HG03432 (cell line): ENCODE data around the gene PLB1.
A peak's percentile ranks its signal among the peaks of the same experiment; 100 is the strongest.
"Not testable (repeated sequence)": the region's sequence is repeated elsewhere in the genome, so short reads cannot be mapped to it uniquely, and the experiment has no call there.

Experiments used
- ATAC-seq: cut with Tn5 transposase; IDR thresholded peaks from one replicate; pipeline ENCODE4 v1.9.1; 2021; ENCODE audit warnings: mild to moderate bottlenecking, moderate library complexity; ENCODE audit not compliant: unreplicated experiment

The PLB1 gene

DNA sequence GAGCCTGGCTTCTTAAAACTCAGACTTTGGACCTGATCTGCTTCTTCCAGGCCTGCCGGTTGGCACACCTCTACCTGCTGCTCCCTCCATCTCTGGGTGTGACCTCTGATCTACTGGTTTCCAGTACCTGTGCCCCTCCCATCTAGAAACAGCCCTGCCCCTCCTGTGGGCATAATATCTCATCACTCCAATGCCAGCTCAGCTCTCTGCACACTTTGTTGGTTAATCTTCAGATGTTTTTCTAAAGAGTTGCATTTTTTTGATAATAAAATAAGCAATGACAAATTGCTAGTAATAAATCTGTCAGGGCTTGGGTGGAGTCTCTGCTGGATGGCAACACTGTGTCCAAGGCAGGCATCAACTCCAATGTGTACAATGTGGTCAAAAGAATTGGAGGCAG, 166.2 kb downstream of the PLB1 start:
- no peak for ATAC-seq

DNA sequence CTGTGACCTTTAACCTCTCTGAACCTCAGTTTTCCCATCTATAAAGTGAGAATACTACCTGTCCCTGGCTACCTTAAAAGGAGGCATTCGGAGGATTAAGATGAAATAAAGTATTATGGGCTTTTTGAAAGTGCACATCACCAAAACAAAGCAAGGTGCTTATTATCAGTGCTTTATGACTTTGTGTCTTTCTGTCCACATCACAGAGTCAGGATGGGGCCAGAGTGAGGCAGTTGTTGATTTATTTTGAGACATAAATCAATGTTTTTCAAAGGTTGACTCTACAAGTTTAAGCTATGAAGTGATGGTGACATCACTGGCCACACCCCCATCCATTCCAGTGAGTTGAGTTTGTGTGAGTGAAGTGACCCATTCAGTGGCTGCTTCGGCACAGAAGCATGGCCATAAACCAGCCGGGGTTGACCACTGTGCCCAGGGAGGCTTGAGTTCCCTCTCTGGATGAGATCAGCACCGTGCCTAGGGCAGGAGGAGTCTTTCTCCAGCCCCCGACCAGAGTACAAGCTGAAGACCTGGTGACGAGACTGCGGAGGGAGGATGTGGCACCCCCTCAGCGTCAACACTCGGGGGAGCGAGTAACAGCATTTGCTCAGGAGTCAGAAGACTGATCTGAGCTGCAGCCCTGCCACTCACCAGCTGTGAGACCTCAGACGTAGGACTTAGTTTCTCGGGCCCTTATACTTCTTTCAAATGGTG, 166.8 kb downstream of the PLB1 start:
- no peak for ATAC-seq

DNA sequence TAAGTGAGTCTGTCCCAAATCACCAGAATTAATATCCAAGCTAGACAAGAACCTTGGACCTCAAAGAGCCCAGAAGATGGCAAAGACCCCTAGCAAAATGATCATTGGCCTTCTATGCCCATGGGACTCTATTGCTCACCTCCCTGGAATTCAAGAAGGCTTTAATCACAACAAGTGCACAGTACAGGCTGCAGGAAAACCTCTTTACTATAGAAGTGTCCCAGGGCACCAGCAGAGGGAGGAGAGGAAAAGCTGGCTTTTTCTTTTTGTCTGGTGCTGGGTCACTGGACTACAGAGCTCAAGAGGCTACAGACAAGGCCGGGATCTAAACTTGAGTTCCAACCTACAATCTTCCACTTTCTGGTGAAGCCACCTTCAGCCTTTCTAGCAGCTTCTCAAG, 167.5 kb downstream of the PLB1 start:
- ATAC-seq: no peak

DNA sequence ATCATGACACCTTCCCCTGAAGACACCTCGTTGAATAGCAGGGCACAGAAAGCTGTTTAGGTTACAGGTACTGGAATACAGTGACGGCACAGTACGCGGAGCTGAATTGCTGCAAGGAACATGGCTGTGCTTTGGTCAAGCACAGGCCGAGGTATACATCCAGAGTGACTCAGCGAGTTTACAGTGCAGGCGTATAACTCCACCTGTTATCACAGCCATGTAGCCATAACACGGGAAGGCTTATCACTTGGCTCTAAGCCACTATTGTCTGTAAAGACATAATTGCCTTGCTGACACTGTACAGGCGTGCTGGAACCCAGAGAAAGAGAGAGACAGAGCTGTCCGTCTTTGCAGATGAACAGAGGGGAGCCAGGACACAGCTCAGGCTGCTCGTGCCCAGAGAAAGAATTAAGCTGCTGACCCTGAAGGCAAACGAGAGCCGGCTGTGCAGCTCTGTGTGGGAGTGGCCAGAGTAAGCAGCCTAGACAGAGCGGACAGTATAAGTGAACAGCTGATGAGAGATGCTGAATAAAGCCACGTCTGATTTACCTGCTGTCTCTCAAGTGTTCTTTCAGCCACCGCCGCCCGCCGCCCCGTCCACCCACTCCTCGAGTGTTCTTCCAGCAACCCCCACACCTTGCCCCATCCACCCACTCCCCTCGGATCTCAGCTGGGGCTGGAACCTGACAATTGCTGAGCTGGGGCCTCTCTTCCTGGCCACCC, 168.4 kb downstream of the PLB1 start:
- no peak for ATAC-seq

DNA sequence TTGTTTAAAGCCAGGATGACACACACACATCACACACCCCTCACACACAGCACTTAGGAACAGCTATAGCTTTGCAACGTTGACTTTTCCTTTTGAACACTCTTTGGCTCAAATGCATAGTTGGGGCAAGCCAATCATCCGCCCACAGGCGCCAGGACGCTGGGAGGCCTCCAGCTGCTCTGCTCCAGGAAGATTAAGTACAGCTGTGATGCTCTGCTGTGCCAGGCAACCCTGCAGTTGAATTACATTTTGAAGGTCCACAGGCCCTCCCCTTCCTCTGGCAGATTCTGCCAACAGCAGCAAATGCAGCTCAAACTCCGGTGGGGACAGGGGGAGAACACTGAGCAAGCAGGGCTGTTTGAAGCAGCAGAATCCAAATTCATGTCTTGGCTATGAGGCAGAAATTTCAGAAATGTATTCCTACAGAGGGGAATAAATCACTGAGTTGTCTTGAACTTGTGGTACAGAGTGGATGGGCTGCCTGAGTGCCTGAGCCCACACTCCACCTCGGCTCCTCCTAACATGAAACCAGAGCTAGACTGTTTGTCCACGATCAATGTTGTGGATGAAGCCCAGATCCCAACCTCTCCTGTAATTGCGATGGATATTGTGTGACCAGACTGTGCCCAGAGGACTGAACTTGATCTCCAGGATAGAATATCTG, 169.3 kb downstream of the PLB1 start:
- ATAC-seq: no peak

DNA sequence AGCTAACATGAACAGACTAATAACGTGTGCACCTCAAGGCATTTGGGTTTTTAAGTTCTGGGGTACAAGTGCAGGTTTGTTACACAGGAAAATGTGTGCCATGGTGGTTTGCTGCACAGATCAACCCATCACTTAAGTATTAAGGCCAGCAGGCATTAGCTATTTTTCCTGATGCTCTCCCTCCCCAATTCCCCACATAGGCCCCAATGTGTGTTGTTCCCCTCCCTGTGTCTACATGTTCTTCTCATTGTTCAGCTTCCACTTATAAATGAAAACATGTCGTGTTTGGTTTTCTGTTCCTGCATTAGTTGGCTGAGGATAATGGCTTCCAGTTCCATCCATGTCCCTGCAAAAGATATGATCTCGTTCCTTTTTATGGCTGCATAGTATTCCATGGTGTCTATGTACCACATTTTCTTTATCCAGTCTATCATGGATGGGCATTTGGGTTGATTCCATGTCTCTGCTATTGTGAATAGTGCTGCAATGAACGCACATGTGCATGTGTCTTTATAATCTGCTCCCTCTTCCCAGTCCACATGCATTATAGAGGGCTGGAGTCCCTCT, 170.0 kb downstream of the PLB1 start:
- not testable (repeated sequence) for ATAC-seq

DNA sequence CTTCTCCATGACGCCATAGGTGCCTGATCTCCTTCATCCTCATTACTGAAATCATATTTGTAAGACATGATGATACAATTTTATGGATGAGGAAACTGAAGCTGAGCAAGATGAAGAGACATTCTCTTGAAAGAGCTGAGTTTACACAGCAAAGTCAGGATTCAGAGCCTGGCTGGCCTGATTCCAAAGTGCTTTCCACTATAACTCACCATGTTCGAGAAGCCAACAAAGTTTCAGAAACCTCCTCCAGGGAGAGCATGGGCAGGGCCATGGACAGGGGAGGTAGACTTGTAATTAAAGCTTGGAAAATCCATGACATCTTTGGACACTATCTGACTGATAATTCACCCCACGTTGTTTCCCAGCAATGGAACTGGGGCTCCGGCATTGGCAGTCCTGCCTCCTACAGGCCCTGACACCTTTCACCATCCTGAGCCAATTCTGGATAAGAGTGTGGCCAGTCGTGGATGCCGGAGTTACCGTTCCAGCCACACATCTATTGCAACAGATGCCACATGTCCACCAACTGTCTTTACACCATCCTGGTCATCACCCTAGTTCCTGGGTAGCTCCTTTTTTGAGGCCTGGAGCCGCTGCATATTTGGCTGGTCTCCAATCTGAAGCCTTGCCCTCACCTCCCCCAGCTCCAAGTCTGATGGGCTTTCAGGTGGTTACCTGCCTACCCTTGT, 170.8 kb downstream of the PLB1 start:
- ATAC-seq: no peak

DNA sequence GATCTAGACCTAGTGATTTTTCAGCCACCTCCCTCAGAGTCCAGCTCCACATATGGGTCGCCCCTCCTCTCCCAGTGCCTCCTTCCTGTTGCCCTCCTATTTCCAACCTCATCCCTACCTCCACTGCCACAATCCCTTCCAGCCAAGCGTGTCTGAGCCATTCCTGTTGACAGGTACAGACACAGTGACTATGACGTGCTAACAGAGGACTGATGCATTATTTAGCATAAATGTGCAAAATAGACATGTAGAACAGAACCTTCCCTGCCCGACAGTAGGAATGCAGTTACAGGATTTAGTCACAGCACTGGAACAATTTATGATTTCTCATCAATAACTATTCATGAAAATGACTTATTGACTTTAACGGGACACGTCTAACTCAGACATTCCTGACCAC, 171.4 kb downstream of the PLB1 start:
- ATAC-seq: no peak

DNA sequence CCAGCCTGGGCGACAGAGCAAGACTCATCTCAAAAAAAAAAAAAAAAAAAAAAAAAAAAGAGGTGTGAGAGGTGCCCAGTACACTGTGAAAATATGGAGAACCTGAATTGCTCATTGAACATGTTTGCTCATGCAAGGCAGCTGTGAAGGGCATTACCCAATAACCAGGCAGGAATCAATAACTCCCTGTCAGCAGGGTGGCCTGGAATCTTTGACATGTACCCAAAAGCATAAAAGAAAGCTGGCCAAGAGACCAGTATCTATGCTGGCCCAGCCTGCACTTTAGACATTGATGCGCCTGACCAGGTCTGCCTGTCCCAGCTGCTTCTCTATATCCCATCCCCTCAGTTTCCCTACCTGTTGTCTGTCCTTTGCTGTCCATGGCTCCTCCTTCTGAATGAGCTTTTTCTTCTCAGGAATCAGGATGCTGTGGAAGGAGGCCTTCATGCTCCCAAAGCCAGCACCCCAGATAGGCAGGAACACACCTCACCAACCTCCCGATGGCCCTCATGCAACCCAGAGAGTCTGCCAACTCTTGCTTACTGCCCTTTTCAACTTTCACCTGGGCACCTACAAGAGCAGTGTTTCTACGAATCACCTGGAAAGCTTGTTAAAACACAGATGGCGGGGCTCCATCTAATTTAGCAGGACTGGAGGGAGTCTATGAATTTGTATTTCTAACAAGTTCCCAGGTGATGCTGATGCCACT, 172.4 kb downstream of the PLB1 start:
- no peak for ATAC-seq

DNA sequence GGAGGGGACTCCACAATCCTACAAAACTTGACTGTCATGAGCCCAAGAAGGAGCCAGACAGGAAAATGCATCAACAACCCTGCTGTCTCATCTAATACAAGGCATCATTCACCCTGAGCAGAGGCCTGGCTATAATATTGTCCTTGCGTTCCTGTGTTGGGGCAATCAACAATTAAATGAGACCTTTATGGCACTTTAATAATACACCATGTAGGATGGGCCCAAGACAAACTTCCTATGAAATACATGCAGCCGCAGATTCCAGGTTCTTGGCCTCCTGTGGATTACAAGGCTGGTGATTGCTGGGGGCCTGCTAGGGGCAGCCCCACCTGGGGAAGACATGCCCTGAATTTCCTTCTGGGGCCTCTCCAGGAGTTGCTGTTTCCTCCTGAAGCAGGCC, 173.0 kb downstream of the PLB1 start:
- ATAC-seq: no peak

DNA sequence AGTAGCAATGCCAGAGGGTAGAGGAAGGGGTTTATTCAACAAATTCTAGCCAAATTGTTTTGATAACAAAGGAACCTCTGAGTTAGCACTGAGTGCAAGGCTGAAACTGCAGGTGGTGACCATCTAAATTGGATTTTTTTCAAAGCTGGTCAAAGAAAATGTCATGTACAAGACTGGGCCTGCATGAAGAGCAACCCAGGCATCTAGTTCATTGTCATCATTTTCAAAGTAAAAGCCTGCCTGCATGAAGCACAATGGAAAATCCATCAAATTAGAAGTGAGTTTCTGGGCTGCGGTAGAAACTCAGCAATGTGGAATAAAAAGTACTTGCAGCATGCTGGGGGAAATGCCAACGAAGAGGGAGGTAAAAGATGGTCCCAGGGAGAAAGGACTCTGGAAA, 175.0 kb downstream of the PLB1 start:
- no peak for ATAC-seq

DNA sequence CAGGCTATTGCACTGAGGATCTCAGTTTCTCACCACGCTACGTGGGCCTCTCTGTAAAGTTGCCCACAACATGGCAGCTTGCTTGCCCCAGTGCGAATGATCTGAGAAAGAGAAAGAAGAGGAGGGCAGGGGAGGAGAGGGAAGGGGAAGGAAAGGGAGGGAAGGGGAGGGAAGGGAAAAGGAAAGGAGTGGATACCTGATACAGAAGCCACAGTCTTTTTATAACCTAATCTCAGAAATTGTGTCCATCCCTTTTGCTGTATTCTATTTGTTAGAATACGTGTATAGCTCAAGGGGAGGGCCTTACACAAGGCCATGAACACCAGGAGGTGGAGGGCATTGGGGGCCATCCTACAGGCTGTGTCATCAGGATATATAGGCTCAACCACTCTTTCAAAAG, 177.5 kb downstream of the PLB1 start:
- no peak for ATAC-seq

DNA sequence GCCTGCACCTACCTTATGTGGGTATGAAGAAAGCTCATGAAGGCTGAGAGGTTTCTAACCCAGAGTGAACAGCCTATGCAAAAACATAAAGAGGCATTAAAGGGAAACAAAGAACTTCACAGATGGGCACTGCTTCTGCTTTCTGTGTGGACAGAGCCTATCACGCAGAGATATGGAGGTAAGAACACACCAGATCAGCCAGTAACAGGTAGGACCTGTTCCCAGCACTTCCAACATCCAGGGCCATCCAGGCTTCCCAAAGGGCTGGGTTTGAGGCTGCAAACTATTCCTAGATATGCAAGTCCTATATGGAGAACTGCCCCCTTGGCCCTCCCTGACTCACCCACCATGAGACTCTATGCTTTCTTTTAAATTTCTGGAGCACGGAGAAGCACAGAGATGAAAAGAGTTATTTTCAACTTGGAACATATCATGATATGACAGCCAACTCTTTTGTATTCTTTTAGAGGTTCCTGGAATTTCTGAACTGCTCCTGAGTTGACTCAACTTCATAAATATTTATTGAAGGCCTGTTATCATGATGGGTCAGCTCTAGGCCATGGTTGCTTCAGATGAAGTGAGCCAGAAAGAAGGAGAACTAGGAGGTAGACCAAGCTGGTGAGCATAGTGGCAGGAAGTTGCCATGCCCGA, 178.3 kb downstream of the PLB1 start:
- no peak for ATAC-seq

DNA sequence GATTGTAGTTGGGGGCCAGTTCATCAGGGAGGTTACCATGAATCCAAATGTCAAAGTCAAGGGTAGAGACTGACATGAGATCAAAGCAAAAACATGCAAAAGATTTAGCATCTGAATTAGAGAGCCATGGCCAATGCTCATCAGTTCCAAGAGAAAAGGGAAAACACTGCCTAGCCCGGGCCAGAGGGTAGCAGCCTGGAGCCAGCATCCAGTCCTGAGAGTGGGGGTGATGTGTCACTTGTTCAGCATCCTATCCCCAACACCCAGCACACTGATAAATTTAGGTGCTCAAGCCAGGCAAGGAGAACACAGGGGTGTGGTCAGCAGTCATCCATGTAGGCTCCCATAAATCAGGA, 178.8 kb downstream of the PLB1 start:
- ATAC-seq: no peak

DNA sequence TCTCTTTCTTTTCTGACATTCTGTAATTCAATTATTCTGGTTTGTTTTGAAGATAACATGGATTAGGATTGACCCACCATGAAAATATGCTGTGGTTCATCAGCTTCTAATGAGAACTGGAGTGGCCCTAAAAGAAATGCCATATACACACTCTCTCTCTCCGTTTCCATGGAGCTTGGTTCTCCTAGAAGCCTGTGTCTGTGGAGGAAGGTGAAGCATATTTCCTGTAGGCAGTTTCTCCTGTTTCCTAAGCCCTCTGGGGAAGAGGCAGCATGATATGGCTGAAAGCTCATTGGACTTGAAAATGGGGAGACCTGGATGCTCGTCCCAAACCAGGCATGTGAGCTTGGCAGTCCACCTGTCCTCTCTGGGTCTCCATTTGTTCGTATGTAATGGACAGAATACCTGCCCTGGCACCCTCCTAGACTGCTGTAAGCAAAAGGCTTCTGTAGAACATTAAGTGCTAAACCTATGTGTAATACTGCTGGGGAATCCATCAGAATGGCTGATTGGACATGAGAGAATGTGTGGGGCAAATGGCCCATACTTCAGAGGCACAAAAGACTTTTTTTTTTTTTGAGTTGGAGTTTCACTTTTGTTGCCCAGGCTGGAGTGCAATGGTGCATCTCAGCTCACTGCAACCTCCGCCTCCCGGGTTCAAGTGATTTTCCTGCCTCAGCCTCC, 180.4 kb downstream of the PLB1 start:
- no peak for ATAC-seq

DNA sequence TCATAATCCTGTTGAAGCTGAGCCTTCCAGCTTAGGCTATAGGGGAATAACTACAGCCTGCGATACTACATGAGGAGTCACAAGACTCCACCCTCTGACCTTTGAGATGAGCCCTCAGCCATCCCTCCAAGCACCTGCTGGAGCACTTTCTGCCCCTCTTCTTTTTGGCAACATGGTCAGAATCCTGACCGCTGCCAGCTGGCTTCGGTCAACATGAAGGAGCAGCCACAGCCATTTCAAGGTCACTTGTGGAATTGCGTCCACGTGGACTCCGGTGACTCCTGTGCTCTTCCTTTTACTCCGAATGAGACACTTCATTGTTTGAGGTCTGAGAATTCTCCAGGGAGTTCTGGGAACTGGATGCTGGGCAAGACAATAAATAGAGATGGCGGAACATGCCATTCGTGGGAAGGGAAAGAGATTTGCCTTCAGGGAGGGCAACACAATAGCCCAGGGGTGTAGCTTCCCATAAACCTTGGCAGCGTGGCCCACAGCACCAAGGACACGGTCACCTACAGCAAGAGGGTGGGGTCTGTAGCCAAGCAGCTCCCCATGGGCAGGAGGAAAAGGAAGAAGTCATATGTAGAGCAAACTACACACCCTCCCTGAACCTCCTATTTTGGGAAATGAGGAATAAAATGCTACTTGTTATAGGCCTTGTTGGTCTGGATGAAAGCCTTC, 182.5 kb downstream of the PLB1 start:
- ATAC-seq: no peak

DNA sequence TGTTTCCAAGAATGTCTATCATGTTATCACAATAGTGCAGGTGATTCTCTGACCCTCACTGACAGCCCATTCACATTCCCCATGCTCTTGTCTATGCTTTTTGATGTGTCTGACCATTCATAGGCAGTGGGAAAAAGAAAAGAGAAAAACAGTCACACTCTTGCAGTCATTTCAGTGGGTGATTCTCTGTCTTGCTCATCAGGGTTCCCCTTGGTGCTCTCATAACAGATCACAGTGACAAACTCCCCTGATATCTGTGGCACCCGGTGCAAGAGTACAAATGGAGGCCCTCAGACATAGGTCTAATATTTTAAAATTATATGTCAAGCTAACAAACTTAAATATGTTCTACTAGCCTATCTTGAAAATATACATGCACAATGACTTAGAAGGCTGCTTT, 183.1 kb downstream of the PLB1 start:
- no peak for ATAC-seq

DNA sequence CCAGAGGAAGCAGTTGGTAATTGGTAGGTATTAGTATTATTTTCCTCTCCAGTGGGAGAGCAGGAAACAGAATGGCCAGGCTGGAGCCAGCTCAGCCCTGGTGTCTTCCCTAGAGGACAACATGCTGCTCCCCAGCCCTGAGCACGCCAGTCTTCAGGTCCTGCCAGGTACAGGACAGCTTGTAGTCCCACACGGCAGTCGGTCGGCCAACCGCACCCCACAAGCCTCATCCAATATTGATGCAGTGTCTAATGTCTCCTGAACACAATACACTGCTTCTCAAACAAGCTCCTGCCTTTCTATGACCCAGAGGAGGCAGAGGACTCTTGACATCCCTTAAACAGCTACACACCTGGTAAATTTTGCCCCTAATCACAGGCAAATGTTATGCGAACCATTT, 184.8 kb downstream of the PLB1 start:
- no peak for ATAC-seq

DNA sequence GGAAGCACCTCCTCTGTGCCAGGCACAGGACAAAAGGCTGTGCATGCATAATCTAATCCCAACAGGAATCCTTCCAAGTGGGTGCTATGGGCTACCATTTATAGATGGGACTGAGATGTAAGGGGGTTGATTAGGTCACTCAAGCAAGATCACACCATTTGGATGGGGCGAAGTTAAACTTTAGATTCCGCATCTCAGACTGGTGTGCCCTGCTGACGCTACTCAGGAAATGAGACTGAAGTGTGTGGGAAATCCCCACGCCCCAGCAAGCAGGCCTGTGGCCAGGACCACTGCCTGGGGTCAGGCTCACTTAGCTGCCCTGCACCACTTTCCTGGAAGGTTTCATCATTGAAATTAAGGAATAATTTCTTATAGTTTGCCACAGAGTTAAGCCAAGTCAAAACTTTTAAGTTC, 185.3 kb downstream of the PLB1 start:
- ATAC-seq: peak; percentile 92
